GM18861 (cell line): ENCODE data around the gene TMPO.
"Not testable (repeated sequence)": the region's sequence is repeated elsewhere in the genome, so short reads cannot be mapped to it uniquely, and the experiment has no call there.

Experiments used
- ATAC-seq: cut with Tn5 transposase; IDR thresholded peaks from one replicate; pipeline ENCODE4 v1.9.1; 2021; ENCODE audit not compliant: unreplicated experiment

Gene TMPO

GRCh38 chr12:98576795-98577194 is 61.4 kb downstream of the TMPO start:
- not testable (repeated sequence) for ATAC-seq

GRCh38 chr12:98578392-98578791 is 63.0 kb downstream of the TMPO start:
- ATAC-seq = no peak

- ATAC-seq = no peak
These were observed 63.4 kb downstream of the TMPO start for GRCh38 chr12:98578821-98579220.

- ATAC-seq = no peak
These were observed 64.0 kb downstream of the TMPO start for GRCh38 chr12:98579347-98579746.

- no peak for ATAC-seq
These were observed 64.4 kb downstream of the TMPO start for GRCh38 chr12:98579835-98580234.

- ATAC-seq = no peak
These were observed 65.3 kb downstream of the TMPO start for GRCh38 chr12:98580695-98581094.

- no peak for ATAC-seq
These were observed 65.7 kb downstream of the TMPO start for GRCh38 chr12:98581101-98581500.

- no peak for ATAC-seq
These were observed 66.7 kb downstream of the TMPO start for GRCh38 chr12:98582093-98582492.

GRCh38 chr12:98587084-98587483 is 71.7 kb downstream of the TMPO start:
- no peak for ATAC-seq

GRCh38 chr12:98591209-98591608 is 75.8 kb downstream of the TMPO start:
- ATAC-seq = no peak

GRCh38 chr12:98592825-98593322 is 77.5 kb downstream of the TMPO start:
- ATAC-seq = no peak

- ATAC-seq = peak; percentile 99
These were observed 78.1 kb downstream of the TMPO start, which contains the start of gene SLC25A3 for GRCh38 chr12:98593351-98594049. Gene SLC25A3, plus strand, starts transcription at chr12:98593686. Its CDS starts 293 bp downstream, at chr12:98593979.

GRCh38 chr12:98594050-98594835 is 78.9 kb downstream of the TMPO start:
- ATAC-seq = no peak

GRCh38 chr12:98595243-98595988 is 80.0 kb downstream of the TMPO start:
- no peak for ATAC-seq

GRCh38 chr12:98597313-98597712 is 81.9 kb downstream of the TMPO start:
- ATAC-seq = not testable (repeated sequence)
